Activated CD4-positive, alpha-beta memory T cell treated with anti-CD3 and anti-CD28 coated beads, Interleukin-2, amount 10 ng/mL, durations not matched to agents 7 days and 5 days (primary cell): ENCODE results near the gene NELFB. TPM values are rescaled to one million over a fixed set of nuclear protein-coding genes. Genes with fewer than 3 reads are reported as not detected.

Experiments
- CTCF ChIA-PET: fragments of 350-600 bp; sonication (Branson Sonifier 250); formaldehyde crosslinking; loops from one replicate; lab custom pipeline; 2021; ENCODE audit warnings: antibody characterized with exemption, inconsistent platforms; lab: Charles Lee
- POLR2A ChIA-PET: fragments of 350-600 bp; sonication (Branson Sonifier 250); formaldehyde crosslinking; loops from one replicate; lab custom pipeline; 2021; ENCODE audit warnings: antibody characterized with exemption; lab: Charles Lee
- DNase-seq: peaks from one replicate; pipeline ENCODE4 v3.0.0-alpha.2; 2020
- H3K27ac Mint-ChIP-seq: one replicate; pipeline ENCODE4 v1.8.0; 2021; ENCODE audit warnings: mild to moderate bottlenecking, mixed read lengths
- H3K27me3 Mint-ChIP-seq: one replicate; pipeline ENCODE4 v1.8.0; 2021; ENCODE audit warnings: mixed read lengths
- H3K36me3 Mint-ChIP-seq: one replicate; pipeline ENCODE4 v1.8.0; 2021; ENCODE audit warnings: low read depth, mixed read lengths
- H3K4me1 Mint-ChIP-seq: one replicate; pipeline ENCODE4 v1.8.0; 2021; ENCODE audit warnings: mixed read lengths
- H3K4me3 Mint-ChIP-seq: one replicate; pipeline ENCODE4 v1.8.0; 2021; ENCODE audit warnings: mild to moderate bottlenecking, mixed read lengths
- H3K9me3 Mint-ChIP-seq: one replicate; pipeline ENCODE4 v1.8.0; 2021; ENCODE audit warnings: mixed read lengths
- total RNA-seq, 2 experiments: library from RNA; stranded (reverse); gene quantifications; one replicate each; pipeline ENCODE4 v1.2.3, GENCODE V29; 2021

The NELFB gene
- total RNA-seq, 2 experiments from 2014 or later = 58.8 to 59.6 TPM

DNA sequence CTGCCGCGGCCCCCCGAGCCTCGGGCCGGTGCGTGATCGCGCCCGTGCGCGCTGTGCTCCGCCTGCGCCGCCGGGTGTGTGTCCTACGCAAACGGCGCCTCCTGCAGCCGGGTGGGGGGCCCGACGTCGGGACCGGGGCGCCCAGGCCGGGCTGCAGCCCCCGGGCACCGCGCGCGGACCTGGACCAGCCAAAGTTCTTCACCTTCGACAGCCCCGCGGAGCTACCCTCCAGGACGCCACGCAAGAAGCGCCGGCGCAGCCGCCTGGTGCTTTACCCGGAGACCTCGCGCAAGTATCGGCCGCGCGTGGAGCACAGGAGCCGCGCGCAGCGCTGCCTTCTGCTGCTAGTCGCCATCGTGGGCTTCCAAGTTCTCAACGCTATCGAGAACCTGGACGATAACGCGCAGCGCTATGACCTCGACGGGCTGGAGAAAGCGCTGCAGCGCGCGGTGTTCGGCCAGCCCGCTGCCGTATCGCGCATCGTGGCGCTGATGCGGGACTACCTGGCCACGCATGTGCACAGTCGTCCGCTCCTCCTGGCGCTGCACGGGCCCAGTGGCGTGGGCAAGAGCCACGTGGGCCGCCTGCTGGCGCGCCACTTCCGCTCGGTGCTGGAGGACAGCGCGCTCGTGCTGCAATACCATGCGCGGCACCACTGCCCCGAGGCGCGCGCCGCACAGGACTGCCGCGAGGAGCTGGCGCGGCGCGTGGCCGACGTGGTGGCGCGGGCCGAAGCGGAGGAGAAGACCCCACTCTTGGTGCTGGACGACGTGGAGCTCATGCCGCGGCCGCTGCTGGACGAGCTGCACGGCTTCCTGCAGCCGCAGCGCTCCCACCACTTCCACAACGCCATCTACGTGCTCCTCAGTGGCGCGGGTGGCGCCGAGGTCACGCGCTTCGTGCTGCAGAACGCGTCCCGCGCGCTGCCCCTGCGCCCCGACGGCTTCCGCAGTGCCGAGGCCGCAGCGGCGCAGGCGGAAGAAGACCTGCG is 23.9 kb downstream of the NELFB start:
- CTCF ChIA-PET = interaction anchor here (0.6 kb wide), 1 partner anchor 350 kb away, joined by 4 read pairs; no protein-coding TSS in a partner anchor
- POLR2A ChIA-PET = interaction anchor here (1.4 to 2.9 kb wide), 3 partner anchors 23 to 38 kb away, joined by 4 to 13 read pairs (median 5); partner anchors contain the start of genes NELFB and TUBB4B
- peak overlapping the region; percentile 10 for H3K4me3 Mint-ChIP-seq
- no peak overlapping the region for H3K27ac Mint-ChIP-seq
- no peak for DNase-seq
- H3K9me3 Mint-ChIP-seq = no peaks in the 10 kb centered on the region
- H3K36me3 Mint-ChIP-seq = peaks cover 7% of the 10 kb centered on the region
- H3K4me1 Mint-ChIP-seq = peaks cover 30% of the 10 kb centered on the region
- no peaks in the 10 kb centered on the region for H3K27me3 Mint-ChIP-seq

DNA sequence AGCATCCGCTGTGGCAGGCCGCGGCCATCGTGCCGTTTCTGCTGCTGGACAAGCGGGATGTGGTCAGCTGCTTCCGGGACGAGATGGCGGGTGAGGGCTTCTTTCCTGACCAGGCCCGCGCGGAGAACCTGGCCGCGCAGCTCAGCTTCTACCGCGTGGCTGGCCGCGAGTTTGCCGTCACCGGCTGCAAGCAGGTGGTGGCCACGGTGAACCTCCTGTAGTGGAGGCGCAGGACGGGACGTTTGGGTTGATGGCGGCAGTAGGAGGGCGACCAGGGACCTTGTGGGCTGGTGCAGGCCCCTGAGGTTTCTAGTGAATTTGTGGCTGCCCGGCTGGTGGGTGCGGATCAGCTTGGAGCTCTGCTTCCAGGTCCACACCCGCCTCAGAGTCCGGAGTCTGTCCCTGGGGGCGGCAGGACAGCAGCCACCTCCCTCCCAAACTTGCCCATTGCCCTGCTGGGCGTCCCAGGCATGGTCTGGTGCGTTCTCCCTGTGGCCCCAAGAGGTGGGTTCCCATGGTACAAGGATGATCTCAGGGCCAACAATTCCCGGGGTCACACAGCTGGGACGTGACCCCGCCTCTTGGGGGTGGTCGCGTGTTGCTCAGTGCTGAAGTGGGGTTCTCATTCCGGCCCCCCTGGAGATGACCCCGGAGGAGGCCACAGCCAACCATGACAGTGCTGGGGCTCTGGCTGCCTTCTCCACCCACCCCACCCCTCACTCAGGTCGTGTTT is 24.8 kb downstream of the NELFB start:
- Mint-ChIP-seq H3K4me3 (peak overlapping the region; percentile 24), H3K27me3 (no peaks in the 10 kb centered on the region), H3K4me1 (peaks cover 30% of the 10 kb centered on the region), H3K27ac (no peak overlapping the region), H3K36me3 (peaks cover 7% of the 10 kb centered on the region), H3K9me3 (no peaks in the 10 kb centered on the region)
- no peak for DNase-seq
- ChIA-PET CTCF (interaction anchor here (0.6 kb wide), 1 partner anchor 160 kb away, joined by 5 read pairs; no protein-coding TSS in a partner anchor), POLR2A (interaction anchor here (1.4 to 1.8 kb wide), 2 partner anchors 24 to 39 kb away, joined by 4 to 5 read pairs; partner anchors contain the start of genes NELFB and TUBB4B)

DNA sequence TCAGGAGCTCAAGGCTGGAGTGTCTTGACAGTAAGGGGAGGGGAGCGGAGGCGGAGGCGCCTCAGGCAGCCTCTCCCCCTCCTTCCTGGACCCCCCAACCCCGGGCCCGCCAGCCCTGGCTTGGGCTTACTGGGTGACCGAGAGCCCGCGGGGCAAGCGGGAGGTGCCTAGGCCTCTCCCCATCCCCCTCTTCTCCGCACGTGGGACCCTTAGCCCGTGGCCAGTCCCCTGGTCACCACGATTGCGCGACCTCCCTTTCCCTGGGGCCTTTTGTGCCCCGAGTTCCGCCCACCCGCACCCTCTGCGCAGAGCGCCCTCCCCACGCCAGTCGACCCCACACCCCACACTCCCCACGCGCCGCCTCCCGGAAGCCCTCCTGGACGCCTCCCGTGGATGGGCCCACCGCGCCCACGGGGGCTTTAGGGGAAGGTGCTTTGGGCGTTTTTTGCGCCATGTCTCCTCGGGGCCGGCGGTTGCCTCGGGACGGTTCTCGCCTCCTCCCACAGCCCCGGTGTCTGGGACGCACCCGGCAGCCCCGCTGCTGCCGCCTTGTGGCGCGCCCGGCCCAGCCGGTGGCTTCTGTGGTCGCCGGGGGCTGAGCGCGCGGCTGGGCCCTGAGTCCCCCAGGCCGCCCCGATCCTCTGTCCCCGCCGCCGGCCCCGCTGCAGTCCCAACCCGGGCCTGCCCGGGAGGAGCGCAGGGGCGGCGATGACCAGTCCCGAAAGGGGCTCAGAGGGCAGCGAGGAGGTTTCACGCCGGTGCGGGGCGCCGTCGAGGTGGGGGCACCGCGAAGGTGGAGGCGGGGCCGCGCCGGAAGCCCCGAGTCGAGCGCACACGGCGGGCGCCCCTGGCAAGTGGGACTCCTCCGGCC is 25.6 kb downstream of the NELFB start:
- no peak overlapping the region for H3K27ac Mint-ChIP-seq
- peaks cover 26% of the 10 kb centered on the region for H3K4me1 Mint-ChIP-seq
- POLR2A ChIA-PET = interaction anchor here (1.4 to 1.8 kb wide), 3 partner anchors 25 to 40 kb away, joined by 4 to 5 read pairs (median 5); partner anchors contain the start of genes NELFB and TUBB4B
- no peaks in the 10 kb centered on the region for H3K27me3 Mint-ChIP-seq
- peak overlapping the region; percentile 24 for H3K4me3 Mint-ChIP-seq
- CTCF ChIA-PET = interaction anchor here (0.6 kb wide), 1 partner anchor 160 kb away, joined by 5 read pairs; no protein-coding TSS in a partner anchor
- peaks cover 7% of the 10 kb centered on the region for H3K36me3 Mint-ChIP-seq
- DNase-seq = no peak
- no peaks in the 10 kb centered on the region for H3K9me3 Mint-ChIP-seq

DNA sequence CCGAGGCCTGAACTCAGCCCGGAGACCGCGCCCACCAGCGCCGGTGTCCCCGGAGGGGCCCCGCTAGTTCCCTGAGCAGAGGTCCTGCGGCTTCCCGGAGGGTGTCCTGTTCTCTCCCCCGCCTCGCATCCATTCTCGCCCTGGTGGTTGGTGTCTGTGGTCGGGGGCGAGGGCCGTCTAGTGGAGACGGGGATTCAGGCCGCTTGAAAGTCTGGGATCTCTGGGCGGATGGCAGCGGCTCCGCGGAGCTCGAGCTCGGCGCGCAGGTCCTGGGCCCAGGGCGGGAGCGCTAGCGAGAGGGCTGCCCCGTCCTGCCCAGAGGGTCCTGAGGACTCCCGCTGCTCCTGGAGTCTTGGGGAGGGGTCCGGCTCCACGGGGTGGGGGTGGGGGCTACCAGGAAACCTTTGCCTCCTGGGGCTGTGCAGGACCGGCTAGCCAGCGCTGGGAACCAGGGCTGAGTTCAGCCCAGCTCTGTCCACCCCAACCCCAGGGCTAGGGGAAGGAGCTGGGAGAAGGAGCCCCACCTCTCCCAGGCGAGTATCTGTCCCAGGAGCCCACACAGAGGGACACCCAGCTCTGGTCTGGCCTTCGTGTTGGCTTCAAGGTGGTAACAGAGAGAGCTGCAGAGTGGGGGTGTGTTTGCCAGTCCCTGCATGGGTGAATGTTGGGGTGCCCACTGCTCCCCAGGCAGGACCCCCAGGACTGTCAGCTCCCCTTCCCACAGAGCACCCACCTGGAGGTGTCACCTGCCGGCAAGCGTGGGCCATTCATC is 26.4 kb downstream of the NELFB start:
- DNase-seq = no peak
- no peak overlapping the region for H3K4me3 Mint-ChIP-seq
- POLR2A ChIA-PET = interaction anchor here (0.6 to 1.7 kb wide), 2 partner anchors 41 to 162 kb away, joined by 3 to 5 read pairs; partner anchors contain the start of gene TUBB4B
- H3K9me3 Mint-ChIP-seq = no peaks in the 10 kb centered on the region
- no peak overlapping the region for H3K27ac Mint-ChIP-seq
- CTCF ChIA-PET = interaction anchor here (0.7 kb wide), 1 partner anchor 214 kb away, joined by 3 read pairs; no protein-coding TSS in a partner anchor
- H3K27me3 Mint-ChIP-seq = no peaks in the 10 kb centered on the region
- peaks cover 23% of the 10 kb centered on the region for H3K4me1 Mint-ChIP-seq
- H3K36me3 Mint-ChIP-seq = peaks cover 7% of the 10 kb centered on the region

DNA sequence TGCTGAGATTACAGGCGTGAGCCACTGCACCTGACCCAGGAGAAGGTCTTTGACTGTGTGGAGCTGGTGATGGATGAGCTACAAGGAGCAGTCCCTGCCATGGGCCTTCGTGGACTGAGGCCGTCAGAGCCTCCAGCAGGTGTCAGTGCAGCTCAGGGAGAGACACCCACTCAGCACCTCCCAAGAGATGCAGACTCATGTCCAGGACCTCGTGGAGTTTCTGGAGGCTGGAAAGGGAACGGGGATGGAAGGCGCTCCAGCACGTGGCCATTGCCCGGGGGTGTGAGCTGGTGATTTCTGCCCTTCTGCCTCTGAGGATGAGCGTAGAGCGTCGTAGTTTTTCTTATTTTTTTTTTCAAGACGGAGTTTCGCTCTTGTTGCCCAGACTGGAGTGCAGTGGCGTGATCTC is 31.9 kb downstream of the NELFB start:
- peaks cover 4% of the 10 kb centered on the region for H3K36me3 Mint-ChIP-seq

DNA sequence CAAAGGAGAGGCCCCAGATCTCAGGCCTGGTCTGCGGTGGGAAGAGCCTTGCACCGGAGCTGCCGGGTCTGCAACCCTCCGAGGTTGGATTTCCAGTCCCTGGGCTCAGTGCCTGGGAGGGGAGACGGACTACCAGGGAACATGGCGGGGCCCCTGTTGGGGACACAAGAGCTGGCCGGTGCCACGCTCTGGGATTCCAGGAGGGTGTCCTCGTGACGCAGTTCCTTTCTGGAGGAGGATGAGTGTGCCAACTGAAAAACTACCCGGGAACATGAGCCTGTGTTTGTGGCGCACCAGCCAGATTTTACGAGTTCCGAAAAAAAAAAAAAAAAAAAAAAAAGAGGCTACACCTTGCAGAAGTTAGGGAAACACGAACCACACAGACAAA is 38.0 kb downstream of the NELFB start:
- peaks cover 28% of the 10 kb centered on the region for H3K27me3 Mint-ChIP-seq
- H3K36me3 Mint-ChIP-seq = no peaks in the 10 kb centered on the region
- CTCF ChIA-PET = no interaction called here
- no peak overlapping the region for H3K27ac Mint-ChIP-seq
- H3K9me3 Mint-ChIP-seq = no peaks in the 10 kb centered on the region
- DNase-seq = no peak
- no peak overlapping the region for H3K4me3 Mint-ChIP-seq
- peaks cover 7% of the 10 kb centered on the region for H3K4me1 Mint-ChIP-seq
- POLR2A ChIA-PET = no interaction called here

More for the DNA sequence above, 31.9 kb downstream of the NELFB start:
- POLR2A ChIA-PET = interaction anchor here (1.2 kb wide), 2 partner anchors 9 to 46 kb away, joined by 4 to 8 read pairs; partner anchors contain the start of genes TOR4A and TUBB4B
- no peaks in the 10 kb centered on the region for H3K9me3 Mint-ChIP-seq
- no peak overlapping the region for H3K4me3 Mint-ChIP-seq
- H3K4me1 Mint-ChIP-seq = peaks cover 8% of the 10 kb centered on the region
- CTCF ChIA-PET = interaction anchor here (0.7 to 1.7 kb wide), 12 partner anchors 10 to 383 kb away, joined by 3 to 9 read pairs (median 3); partner anchors contain the start of genes NRARP and TOR4A
- DNase-seq = peak; percentile 50
- no peak overlapping the region for H3K27ac Mint-ChIP-seq
- H3K27me3 Mint-ChIP-seq = peaks cover 4% of the 10 kb centered on the region

DNA sequence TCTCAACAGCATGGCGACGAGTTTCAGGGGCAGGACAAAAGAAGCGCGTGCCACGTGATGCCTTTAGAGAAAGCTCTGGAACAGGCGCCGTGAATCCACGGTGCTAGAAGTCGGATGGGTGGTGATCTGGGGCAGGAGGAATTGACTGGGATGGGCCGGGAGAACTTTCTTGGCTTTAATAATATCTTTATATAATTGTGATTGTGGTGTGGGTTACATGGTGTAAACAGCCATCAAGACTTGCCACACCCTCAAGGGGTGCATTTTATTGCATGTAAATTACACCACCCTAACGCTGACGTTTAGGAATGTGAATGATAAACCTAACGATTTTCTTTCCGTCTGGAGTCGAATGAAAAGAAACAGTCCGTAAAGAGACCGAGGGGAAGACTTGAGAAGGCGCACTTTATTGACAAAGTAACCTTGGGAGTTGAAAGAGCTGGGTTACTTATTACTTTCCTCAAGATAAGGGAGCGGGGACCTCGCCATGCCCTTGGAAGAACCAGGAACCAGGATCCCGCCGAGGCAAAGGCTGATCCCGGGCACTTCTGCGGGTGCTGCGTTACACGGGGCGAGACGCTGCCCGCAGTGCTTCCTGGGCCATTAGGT is 38.5 kb downstream of the NELFB start:
- POLR2A ChIA-PET = interaction anchor here (1.3 kb wide), 1 partner anchor 53 kb away, joined by 3 read pairs; the partner anchor contains the start of gene TUBB4B
- CTCF ChIA-PET = interaction anchor here (0.7 kb wide), 1 partner anchor 8 kb away, joined by 3 read pairs; the partner anchor contains the start of gene NRARP
- Mint-ChIP-seq H3K4me3 (no peak overlapping the region), H3K4me1 (peaks cover 7% of the 10 kb centered on the region), H3K27me3 (peaks cover 33% of the 10 kb centered on the region), H3K36me3 (no peaks in the 10 kb centered on the region), H3K9me3 (no peaks in the 10 kb centered on the region), H3K27ac (no peak overlapping the region)
- no peak for DNase-seq

DNA sequence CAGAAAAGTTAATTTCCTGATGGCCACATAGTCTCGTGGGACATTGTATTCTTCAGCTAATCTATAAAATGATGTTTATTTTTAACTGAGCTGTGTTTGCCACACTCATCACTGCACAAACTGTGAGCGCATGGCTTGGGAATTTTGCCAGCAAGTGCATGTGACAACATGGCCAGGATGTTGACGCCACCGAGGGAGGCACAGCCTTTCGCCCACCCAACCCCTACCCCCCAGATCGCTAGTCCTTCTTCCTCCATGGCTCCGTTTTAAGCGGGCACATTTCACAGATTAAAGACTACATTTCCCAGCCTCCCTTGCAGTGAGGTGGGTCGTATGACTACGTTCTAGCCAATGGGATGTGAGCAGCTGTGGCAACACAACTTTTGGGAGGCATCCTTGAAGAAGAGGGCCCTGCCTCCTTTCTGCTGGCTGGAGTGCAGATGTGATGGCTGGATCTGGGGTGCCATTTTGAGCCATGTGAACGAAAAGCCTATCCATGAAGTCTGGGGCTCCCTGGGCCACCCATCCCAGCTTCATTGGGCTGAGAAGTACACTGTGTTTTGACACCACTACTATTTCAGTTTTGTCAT is 39.1 kb downstream of the NELFB start:
- H3K4me1 Mint-ChIP-seq = peaks cover 7% of the 10 kb centered on the region
- peaks cover 37% of the 10 kb centered on the region for H3K27me3 Mint-ChIP-seq
- no peaks in the 10 kb centered on the region for H3K36me3 Mint-ChIP-seq
- CTCF ChIA-PET = interaction anchor here (0.7 kb wide), 1 partner anchor 8 kb away, joined by 3 read pairs; the partner anchor contains the start of gene NRARP
- DNase-seq = no peak
- H3K4me3 Mint-ChIP-seq = no peak overlapping the region
- H3K27ac Mint-ChIP-seq = no peak overlapping the region
- H3K9me3 Mint-ChIP-seq = no peaks in the 10 kb centered on the region
- POLR2A ChIA-PET = interaction anchor here (1.3 kb wide), 1 partner anchor 53 kb away, joined by 3 read pairs; the partner anchor contains the start of gene TUBB4B

DNA sequence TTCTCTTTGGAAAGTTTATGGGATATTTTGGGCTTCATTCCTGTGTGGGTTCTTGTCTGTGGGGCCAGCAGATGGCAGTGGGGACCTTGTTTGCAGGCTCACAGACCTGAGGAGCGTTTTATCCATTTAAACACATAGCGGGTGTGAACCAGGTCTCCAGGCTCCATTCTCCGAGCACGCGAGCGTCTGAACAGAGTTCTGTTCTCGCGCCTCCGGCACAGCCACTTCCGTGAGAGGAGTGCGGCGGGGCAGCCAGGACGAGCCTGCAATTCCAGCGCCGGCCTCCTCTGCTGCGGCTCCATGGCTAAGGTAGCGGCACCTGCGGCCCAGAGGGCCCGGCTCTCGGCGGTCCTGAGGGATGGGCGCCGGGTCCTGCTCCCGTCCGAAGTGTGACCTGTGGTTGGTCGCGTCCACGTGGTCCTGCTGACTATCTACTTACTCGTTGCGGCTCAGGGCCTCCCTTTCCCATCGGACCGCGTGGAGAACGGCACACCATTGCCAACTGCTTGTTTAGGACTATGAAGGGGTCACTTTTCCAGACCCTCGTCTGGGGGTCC is 39.6 kb downstream of the NELFB start:
- no peaks in the 10 kb centered on the region for H3K36me3 Mint-ChIP-seq
- no peak overlapping the region for H3K4me3 Mint-ChIP-seq
- CTCF ChIA-PET = no interaction called here
- H3K4me1 Mint-ChIP-seq = peaks cover 7% of the 10 kb centered on the region
- no peak overlapping the region for H3K27ac Mint-ChIP-seq
- peaks cover 41% of the 10 kb centered on the region for H3K27me3 Mint-ChIP-seq
- no peaks in the 10 kb centered on the region for H3K9me3 Mint-ChIP-seq
- no peak for DNase-seq
- POLR2A ChIA-PET = interaction anchor here (1.3 kb wide), 1 partner anchor 54 kb away, joined by 3 read pairs; the partner anchor contains the start of gene TUBB4B

DNA sequence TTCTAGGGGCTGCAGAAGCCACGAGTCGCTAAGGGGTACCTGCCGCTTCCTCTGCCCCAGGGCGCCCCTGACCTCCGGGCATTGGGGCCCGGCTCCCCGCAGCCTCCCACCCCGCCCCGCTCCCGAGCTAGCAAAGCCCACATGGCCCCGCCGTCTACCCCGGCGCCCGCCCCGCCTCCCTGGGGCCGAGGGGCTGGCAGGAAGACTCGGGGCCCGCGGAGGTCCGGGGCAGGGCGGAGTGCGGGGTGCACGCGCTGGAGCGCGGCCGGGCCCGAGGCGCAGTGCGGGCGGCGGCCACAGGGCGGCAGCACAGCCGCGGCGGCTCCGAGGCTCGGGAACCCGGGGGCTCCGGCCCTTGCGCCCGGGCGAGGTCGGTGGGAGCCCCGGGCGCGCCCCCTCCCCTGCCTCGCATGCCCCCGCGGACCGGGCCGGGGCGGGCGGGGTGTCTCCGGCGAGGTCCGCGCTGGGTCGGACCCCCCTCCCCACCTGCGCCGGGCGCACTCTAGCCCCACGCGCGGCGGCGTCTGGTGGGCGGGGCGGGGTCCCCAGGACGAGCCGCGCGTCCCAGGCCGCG is 40.2 kb downstream of the NELFB start:
- CTCF ChIA-PET = no interaction called here
- Mint-ChIP-seq H3K9me3 (no peaks in the 10 kb centered on the region), H3K27ac (no peak overlapping the region), H3K36me3 (no peaks in the 10 kb centered on the region), H3K4me1 (peaks cover 10% of the 10 kb centered on the region), H3K27me3 (peaks cover 45% of the 10 kb centered on the region), H3K4me3 (no peak overlapping the region)
- POLR2A ChIA-PET = no interaction called here
- peak; percentile 51 for DNase-seq
